Pancreas (tissue), 10 donors: ENCODE measurements around the gene SAMD4B. TPM values are rescaled to one million over a fixed set of nuclear protein-coding genes. Genes with fewer than 3 reads are reported as not detected.

Source experiments
- ATAC-seq, 4 donors: fragments of 200-7000 bp; cut with Tn5 transposase; one replicate each; pipeline versions ENCODE4 v1.8.0 to v1.9.1; 2020; ENCODE audit warnings: mild to moderate bottlenecking in 4 of 4, moderate library complexity in 4 of 4
- DNase-seq, 6 donors: peaks; one replicate each; pipeline ENCODE4 v3.0.0-alpha.2; 2020
- FAIRE-seq: peaks from 2 replicates; lab custom pipeline; 2012; peaks lifted over from hg19 to GRCh38; lab: Jason Lieb, UNC
- H3K27ac ChIP-seq, 4 donors: fragments of 200-600 bp; sonication (generic); 1 replicate in 3 of 4; 2 replicates in 1 of 4; pipeline versions ENCODE4 v1.5.0 to v1.8.0; 2020
- H3K27me3 ChIP-seq, 4 donors: fragments of 200-600 bp; one replicate each; pipeline ENCODE4 v1.8.0; 2021
- H3K36me3 ChIP-seq, 3 donors: fragments of 200-600 bp; sonication (generic) in 1 of 3; one replicate each; pipeline versions ENCODE4 v1.5.0 to v1.8.0; 2020 to 2021
- H3K4me1 ChIP-seq, 3 donors: fragments of 200-600 bp; one replicate each; pipeline ENCODE4 v1.8.0; 2021
- H3K4me3 ChIP-seq, 4 donors: fragments of 200-600 bp; sonication (generic) in 2 of 4; one replicate each; pipeline versions ENCODE4 v1.5.0 to v1.8.0; 2020 to 2021
- H3K9me3 ChIP-seq, 4 donors: fragments of 200-600 bp; one replicate each; pipeline ENCODE4 v1.8.0; 2021
- WGBS, 2 donors: extraction: QIAGEN DNeasy Blood & Tissue Kit; methylation state at CpG; one replicate each; pipeline ENCODE4 v1.1.7; 2013; 5-methylcytosine and 5-hydroxymethylcytosine counted together
- intact Hi-C, 3 donors: fragments of 100-400 bp; cut with DNase I; formaldehyde crosslinking; loops; one replicate each; pipeline versions ENCODE4 v1.11.1 to v1.14.2; 2022
- polyA plus RNA-seq, 2 donors: library from polyadenylated mRNA; stranded (reverse); fragments of 200-250 nt; gene quantifications; one replicate each; pipeline ENCODE4 v1.2.3, GENCODE V29; 2013
- total RNA-seq, 6 donors: library from RNA; stranded (reverse); fragmentation: NEBNext Ultra II Directional in 4 of 6; extraction: Animal tissue kit (Norgen Biotek cat#: 25700) in 4 of 6; gene quantifications; one replicate each; pipeline versions ENCODE4 v1.2.1 to v1.2.4, GENCODE V29; 2021 to 2023
- TF ChIP-seq, protein P1 (sequence below), 4 donors: fragments of 200-600 bp; sonication (generic) in 3 of 4; IDR thresholded peaks; one replicate each; pipeline versions ENCODE4 v1.5.0 to v1.8.0; 2021; ENCODE audit warnings: antibody characterized with exemption in 4 of 4
- donor health status: healthy with polysubstance abuse.
- donor health status: DM: no; HTN: no; CAD: no; lungs with moderate emphysema.
- donor health status: DM: no; HTN: no; CAD: no.
- donor health status: control.
- donor health status: control.
- donor health status: Bipolar disorder and iron deficiency.
- donor health status: DM: yes; HTN: yes; CAD: no.
- donor health status: DM: no; HTN: no; CAD: no.
- donor health status: DM: no; HTN: no; CAD: no.
- donor health status: DM: yes; HTN: yes; CAD: no.

SAMD4B gene
- total and polyA plus RNA-seq, 8 donors: 24.1 to 106 (median 33.6) TPM

DNA sequence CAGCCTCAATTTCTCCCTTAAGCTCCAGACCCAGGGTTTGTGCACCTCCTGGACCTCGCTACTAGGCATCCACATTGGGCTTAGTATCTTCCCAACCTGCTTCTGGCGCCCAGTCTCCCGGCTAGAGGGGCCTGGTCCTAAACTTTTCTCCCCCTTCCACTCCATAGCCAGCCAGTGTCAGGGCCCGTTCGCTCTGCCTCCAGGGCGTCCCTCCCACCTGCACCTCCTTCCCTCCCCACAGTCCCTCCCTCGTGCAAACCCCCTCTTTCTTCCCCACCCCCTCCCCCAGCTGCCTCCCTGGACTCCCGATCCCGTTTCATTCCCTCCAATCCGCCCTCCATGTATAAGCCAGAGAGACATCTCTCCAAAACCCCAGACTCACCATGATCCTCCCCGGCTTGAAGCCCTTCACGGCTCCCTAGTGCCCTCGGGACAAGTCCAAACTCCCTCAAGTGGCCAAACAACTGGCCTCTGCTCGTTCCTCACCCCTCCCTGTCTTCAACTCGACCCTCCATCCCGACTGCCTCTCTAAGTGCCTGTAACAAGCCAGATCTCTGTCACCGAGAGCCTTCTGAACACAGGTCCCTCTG lies 997 bp upstream of the SAMD4B start:
- Histone ChIP-seq H3K9me3 (no peaks in the 10 kb centered on the region), H3K27me3 (no peaks in the 10 kb centered on the region), H3K4me1 (peaks cover 0 to 12% (median 3%) of the 10 kb centered on the region in 3 donors), H3K4me3 (peak overlapping the region; percentile 45 to 80 (median 52)), H3K27ac (peak overlapping the region; percentile 27 to 76 (median 64)), H3K36me3 (no peaks in the 10 kb centered on the region)
- TF ChIP-seq, protein P1, sequence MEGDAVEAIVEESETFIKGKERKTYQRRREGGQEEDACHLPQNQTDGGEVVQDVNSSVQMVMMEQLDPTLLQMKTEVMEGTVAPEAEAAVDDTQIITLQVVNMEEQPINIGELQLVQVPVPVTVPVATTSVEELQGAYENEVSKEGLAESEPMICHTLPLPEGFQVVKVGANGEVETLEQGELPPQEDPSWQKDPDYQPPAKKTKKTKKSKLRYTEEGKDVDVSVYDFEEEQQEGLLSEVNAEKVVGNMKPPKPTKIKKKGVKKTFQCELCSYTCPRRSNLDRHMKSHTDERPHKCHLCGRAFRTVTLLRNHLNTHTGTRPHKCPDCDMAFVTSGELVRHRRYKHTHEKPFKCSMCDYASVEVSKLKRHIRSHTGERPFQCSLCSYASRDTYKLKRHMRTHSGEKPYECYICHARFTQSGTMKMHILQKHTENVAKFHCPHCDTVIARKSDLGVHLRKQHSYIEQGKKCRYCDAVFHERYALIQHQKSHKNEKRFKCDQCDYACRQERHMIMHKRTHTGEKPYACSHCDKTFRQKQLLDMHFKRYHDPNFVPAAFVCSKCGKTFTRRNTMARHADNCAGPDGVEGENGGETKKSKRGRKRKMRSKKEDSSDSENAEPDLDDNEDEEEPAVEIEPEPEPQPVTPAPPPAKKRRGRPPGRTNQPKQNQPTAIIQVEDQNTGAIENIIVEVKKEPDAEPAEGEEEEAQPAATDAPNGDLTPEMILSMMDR (IDR thresholded peaks at IDR 0.05): no peak
- intact Hi-C loops: no loop called here
- ATAC-seq (peak; percentile 3 to 22 (median 10)), DNase-seq (peak in 3 of 6 donors; percentile 25 to 49 (median 46)), FAIRE-seq (no peak)
- whole genome bisulfite sequencing, 2 donors: 2 to 3% methylated on average over 17 of the region's 17 CpGs

DNA sequence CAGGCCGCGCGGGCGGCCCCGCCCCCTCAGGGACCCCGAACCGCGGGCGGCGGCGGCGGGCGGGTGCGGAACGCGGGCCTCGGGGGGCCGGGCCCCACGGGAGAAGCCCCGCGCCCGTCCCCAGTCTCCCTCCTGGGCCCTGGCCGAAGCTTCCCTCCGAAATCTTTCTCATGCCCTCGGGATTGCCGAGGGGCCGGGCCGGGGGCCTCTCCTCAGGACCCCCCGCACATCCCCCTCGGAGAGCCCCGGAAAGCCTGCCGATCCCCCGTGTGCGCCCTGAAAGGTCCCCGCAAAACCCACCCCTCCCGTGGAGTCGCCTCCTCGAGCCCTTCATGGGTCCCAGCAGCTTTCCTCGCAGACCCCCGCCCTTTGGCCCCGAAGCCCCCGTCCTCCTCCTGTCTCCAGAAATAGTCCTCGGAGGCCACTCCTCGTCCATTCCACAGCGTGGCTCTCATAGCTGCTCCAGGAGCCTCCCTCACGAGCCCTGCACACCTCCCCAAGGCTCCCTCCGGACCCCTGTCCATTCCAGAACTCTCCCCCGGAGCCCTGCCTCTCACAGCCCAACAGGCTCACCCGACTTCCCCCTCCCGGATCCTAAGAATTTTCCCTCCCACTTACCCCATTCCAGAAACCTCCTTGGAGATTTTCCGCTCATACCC lies 555 bp downstream of the SAMD4B start:
- H3K4me3 ChIP-seq: peak overlapping the region; percentile 51 to 89 (median 72)
- H3K36me3 ChIP-seq: no peaks in the 10 kb centered on the region
- WGBS, 2 donors: 1 to 3% methylated on average over 23 to 51 of the region's 51 CpGs
- DNase-seq (peak in 4 of 6 donors; percentile 26 to 81 (median 45)), FAIRE-seq (no peak), ATAC-seq (no peak)
- H3K27ac ChIP-seq: peak overlapping the region in 2 of 4 donors; percentile 46 to 47
- peaks cover 0 to 12% (median 3%) of the 10 kb centered on the region in 3 donors for H3K4me1 ChIP-seq
- TF ChIP-seq, protein P1 (IDR thresholded peaks at IDR 0.05): no peak
- no peaks in the 10 kb centered on the region for H3K9me3 ChIP-seq
- intact Hi-C loops: no loop called here
- H3K27me3 ChIP-seq: no peaks in the 10 kb centered on the region

DNA sequence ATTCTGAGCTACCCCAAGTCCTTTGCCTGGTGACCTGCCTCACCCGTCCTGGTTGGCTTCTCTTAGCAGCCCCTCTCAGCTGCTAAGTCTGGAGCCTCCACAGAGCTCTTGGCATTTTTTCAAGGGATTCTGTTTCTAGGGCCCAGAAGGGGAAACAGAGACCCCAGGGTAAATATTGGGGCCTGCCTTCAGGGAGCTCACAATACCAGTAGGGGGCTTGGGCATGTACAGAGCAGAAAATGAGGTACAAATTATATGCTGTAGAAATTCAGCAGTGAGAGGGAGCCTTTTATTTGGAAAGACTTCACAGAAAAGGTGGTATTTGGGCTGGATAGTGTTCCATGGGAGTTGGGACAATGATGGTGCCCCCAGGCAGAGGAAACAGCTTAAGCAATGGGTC lies 3.7 kb downstream of the SAMD4B start:
- DNase-seq (no peak), FAIRE-seq (no peak), ATAC-seq (no peak)
- WGBS, 2 donors: 89 to 95% methylated on average over 1 of the region's 1 CpG
- Histone ChIP-seq H3K4me3 (no peak overlapping the region), H3K9me3 (no peaks in the 10 kb centered on the region), H3K27me3 (no peaks in the 10 kb centered on the region), H3K4me1 (peaks cover 0 to 7% (median 2%) of the 10 kb centered on the region in 3 donors), H3K36me3 (no peaks in the 10 kb centered on the region), H3K27ac (no peak overlapping the region)
- TF ChIP-seq, protein P1 (IDR thresholded peaks at IDR 0.05): no peak
- intact Hi-C loops: no loop called here

DNA sequence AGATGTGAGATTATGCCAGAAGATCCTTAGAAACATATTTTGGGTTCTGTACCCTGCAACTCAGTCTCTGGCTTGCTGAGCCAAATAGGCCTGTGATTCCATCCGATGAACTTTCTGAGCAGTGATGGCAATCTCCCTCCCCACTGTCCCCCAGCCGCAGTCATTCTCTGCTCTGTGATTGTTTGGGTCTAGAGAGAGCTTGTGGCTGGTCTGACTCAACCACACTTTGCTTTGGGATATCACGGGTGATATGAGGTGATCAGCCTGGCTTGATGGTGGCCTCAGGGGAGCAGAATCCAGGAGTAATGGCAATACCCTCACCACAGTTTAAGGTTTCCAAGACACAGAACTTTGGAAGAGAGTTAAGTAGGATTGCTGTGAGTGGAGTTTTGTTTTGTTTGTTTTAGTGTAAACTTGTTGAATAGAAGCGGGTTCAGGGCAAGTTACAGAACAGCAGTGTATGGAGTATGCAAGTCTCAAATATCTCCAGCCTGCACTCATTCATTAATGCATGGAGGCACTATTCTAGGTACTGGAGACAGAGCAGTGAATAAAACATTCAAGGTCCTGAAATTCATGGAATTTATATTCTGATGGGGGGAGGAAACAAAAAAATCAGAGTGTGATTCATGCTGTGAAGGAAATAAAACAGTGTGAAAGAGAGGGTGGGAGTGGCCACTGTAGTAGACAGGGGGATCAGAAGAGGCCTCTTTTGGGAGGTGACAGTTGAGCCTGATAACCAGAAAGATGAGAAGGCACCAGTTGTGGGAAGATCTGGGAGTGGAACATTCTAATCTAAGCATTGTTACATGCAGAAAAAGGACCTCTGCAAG lies 5.3 kb downstream of the SAMD4B start:
- DNase-seq (no peak), FAIRE-seq (no peak), ATAC-seq (no peak)
- TF ChIP-seq, protein P1 (IDR thresholded peaks at IDR 0.05): no peak
- Histone ChIP-seq H3K27me3 (no peaks in the 10 kb centered on the region), H3K4me1 (peaks cover 0 to 5% (median 0%) of the 10 kb centered on the region in 3 donors), H3K4me3 (no peak overlapping the region), H3K27ac (no peak overlapping the region), H3K36me3 (peaks cover 0 to 8% (median 0%) of the 10 kb centered on the region in 3 donors), H3K9me3 (no peaks in the 10 kb centered on the region)
- intact Hi-C loops: no loop called here
- 84 to 86% methylated on average over 4 of the region's 4 CpGs for WGBS, 2 donors
